ENCODE measurements around the gene WNT7B. TPM values are rescaled to one million over a fixed set of nuclear protein-coding genes. Genes with fewer than 3 reads are reported as not detected.

The WNT7B gene
- total RNA-seq, 6 experiments from 2014 or later = 0.10 to 0.12 TPM; not detected in 4

DNA sequence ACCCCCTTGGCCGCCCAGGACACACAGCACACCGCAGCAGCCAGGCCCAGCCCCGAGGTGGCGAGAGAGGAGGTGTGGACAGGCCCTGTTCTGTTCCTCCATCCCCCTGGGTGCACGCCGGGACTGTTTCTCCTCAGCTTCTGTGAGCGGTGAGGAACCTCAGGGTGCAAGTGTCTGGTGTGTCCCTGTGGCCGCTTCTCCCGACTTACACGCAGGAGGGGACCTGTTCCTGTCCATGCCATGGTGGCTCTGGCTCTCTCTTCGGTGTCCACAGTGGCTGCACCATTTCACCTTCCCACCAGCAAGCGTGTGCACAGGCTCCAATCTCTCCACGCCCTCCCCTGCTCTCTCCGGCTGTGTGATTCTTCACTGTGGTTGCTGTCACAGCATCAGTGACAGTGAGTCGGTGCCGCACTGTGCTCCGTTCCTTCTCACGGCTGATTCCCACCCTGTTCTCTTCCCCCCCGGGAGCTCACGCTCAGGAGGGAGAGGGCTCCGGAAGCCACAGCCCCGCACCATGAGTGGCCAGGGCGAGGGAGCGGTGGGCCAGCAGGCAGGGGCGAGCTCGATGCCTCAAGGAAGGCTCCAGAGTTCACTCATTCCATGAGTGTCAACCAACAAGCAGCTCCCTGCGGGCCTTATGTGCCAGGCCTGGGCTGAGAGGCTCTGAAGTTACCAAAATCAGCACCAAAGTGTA is 18.6 kb upstream of the WNT7B start:
- H3K27ac ChIP-seq = peak overlapping the region in 1 of 3 donors; percentile 24
- H3K4me1 ChIP-seq = peaks cover 0 to 13% (median 4%) of the 10 kb centered on the region in 4 donors
- no peak for ATAC-seq
- H3K9me3 ChIP-seq = no peaks in the 10 kb centered on the region
- 86% methylated on average over 9 of the region's 27 CpGs for WGBS (ENCODE audit: insufficient coverage, low coverage, low lambda C conversion rate, missing lambda C conversion rate)
- intact Hi-C loops (cut with DNase I) = loop anchor here in 1 of 2 donors (10.0 kb wide), 1 partner anchor 329 kb away; no protein-coding TSS in a partner anchor
- no peaks in the 10 kb centered on the region for H3K36me3 ChIP-seq
- H3K4me3 ChIP-seq = no peak overlapping the region
- DNase-seq = peak in 2 of 3 donors; percentile 21 to 47
- H3K27me3 ChIP-seq = no peaks in the 10 kb centered on the region
- TF ChIP-seq POLR2A (IDR thresholded peaks at IDR 0.05) = no peak
- TF ChIP-seq, protein P1, sequence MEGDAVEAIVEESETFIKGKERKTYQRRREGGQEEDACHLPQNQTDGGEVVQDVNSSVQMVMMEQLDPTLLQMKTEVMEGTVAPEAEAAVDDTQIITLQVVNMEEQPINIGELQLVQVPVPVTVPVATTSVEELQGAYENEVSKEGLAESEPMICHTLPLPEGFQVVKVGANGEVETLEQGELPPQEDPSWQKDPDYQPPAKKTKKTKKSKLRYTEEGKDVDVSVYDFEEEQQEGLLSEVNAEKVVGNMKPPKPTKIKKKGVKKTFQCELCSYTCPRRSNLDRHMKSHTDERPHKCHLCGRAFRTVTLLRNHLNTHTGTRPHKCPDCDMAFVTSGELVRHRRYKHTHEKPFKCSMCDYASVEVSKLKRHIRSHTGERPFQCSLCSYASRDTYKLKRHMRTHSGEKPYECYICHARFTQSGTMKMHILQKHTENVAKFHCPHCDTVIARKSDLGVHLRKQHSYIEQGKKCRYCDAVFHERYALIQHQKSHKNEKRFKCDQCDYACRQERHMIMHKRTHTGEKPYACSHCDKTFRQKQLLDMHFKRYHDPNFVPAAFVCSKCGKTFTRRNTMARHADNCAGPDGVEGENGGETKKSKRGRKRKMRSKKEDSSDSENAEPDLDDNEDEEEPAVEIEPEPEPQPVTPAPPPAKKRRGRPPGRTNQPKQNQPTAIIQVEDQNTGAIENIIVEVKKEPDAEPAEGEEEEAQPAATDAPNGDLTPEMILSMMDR (IDR thresholded peaks at IDR 0.05) = no peak

- no peaks in the 10 kb centered on the region for H3K36me3 ChIP-seq
- 20% methylated on average over 1 of the region's 27 CpGs for WGBS (ENCODE audit: insufficient coverage, low coverage, low lambda C conversion rate, missing lambda C conversion rate)
- no peaks in the 10 kb centered on the region for H3K27me3 ChIP-seq
- no peak overlapping the region for H3K27ac ChIP-seq
- intact Hi-C loops (cut with DNase I) = loop anchor here (5.0 to 10.0 kb wide), 2 partner anchors 318 to 330 kb away; no protein-coding TSS in a partner anchor
- DNase-seq (peak; percentile 82 to 87 (median 87)), ATAC-seq (peak; percentile 56 to 75 (median 64))
- H3K9me3 ChIP-seq = no peaks in the 10 kb centered on the region
- H3K4me1 ChIP-seq = peaks cover 0 to 13% (median 4%) of the 10 kb centered on the region in 4 donors
- TF ChIP-seq, protein P1 (IDR thresholded peaks at IDR 0.05) = peak; percentile 97 to 98 (median 97)
- TF ChIP-seq POLR2A (IDR thresholded peaks at IDR 0.05) = no peak
- no peak overlapping the region for H3K4me3 ChIP-seq
Measured at GRCh38 chr22:45994491-45995404, 17.8 kb upstream of the WNT7B start.

- DNase-seq (no peak), ATAC-seq (no peak)
- intact Hi-C loops (cut with DNase I) = loop anchor here (5.0 to 10.0 kb wide), 2 partner anchors 318 to 331 kb away; no protein-coding TSS in a partner anchor
- H3K4me3 ChIP-seq = no peak overlapping the region
- H3K36me3 ChIP-seq = no peaks in the 10 kb centered on the region
- WGBS (ENCODE audit: insufficient coverage, low coverage, low lambda C conversion rate, missing lambda C conversion rate) = 51% methylated on average over 2 of the region's 2 CpGs
- H3K9me3 ChIP-seq = no peaks in the 10 kb centered on the region
- H3K4me1 ChIP-seq = peaks cover 0 to 13% (median 4%) of the 10 kb centered on the region in 4 donors
- H3K27ac ChIP-seq = no peak overlapping the region
- no peaks in the 10 kb centered on the region for H3K27me3 ChIP-seq
- TF ChIP-seq POLR2A (IDR thresholded peaks at IDR 0.05) = no peak
- TF ChIP-seq, protein P1 (IDR thresholded peaks at IDR 0.05) = no peak
Measured at GRCh38 chr22:45993841-45994240, 16.9 kb upstream of the WNT7B start.

DNA sequence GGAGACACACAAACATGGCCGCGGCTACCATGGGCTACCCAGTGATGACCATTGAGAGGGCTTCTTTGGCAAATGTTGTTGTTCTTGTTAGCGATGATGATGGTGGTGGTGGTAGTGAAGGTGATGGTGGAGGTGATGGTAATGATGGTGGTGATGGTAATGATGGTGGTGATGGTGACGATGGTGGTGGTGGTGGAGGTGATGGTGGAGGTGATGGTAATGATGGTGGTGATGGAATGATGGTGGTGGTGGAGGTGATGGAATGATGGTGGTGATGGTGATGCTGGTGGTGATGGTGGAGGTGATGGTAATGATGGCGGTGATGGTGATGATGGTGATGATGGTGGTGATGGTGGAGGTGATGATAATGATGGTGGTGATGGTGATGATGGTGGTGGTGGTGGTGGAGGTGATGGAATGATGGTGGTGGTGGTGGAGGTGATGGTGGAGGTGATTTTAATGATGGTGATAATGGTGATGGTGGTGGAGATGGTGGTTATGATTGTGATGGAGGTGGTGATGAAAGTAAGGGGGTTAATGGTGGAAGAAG is 16.3 kb upstream of the WNT7B start:
- Histone ChIP-seq H3K36me3 (no peaks in the 10 kb centered on the region), H3K27ac (no peak overlapping the region), H3K9me3 (no peaks in the 10 kb centered on the region), H3K4me1 (peaks cover 0 to 8% (median 4%) of the 10 kb centered on the region in 4 donors), H3K27me3 (no peaks in the 10 kb centered on the region), H3K4me3 (no peak overlapping the region)
- TF ChIP-seq POLR2A (IDR thresholded peaks at IDR 0.05) = no peak
- TF ChIP-seq, protein P1 (IDR thresholded peaks at IDR 0.05) = no peak
- ATAC-seq (no peak), DNase-seq (no peak)
- 85% methylated on average over 5 of the region's 5 CpGs for WGBS (ENCODE audit: insufficient coverage, low coverage, low lambda C conversion rate, missing lambda C conversion rate)
- intact Hi-C loops (cut with DNase I) = loop anchor here (5.0 to 10.0 kb wide), 2 partner anchors 319 to 332 kb away; no protein-coding TSS in a partner anchor
